ENCODE data around the gene SF3B1. TPM values are rescaled to one million over a fixed set of nuclear protein-coding genes. Genes with fewer than 3 reads are reported as not detected.

The SF3B1 gene
- total RNA-seq, 1 donor from 2014 or later, result 284 TPM

DNA sequence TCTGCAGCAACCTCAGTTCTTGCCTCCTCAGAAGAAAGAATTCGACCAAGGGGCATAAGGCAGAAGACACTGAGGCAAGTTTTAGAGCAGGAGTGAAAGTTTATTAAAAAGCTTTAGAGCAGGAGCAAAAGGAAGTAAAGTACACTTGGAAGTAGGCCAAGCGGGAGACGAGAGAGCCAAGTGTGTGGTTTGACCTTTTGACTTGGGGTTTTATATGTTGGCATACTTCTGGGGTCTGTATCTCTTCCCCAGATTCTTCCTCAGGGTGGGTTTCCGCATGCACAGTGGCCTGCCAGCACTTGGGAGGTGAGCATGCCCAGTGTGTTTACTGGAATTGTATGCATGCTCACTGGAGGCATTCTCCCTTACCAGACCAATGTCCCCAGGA, 64.9 kb downstream of the SF3B1 start:
- Mint-ChIP-seq H3K27me3 (ENCODE audit: low read depth) (no peaks in the 10 kb centered on the region), H3K9me3 (no peaks in the 10 kb centered on the region), H3K4me1 (ENCODE audit: low read depth) (peaks cover 9% of the 10 kb centered on the region), H3K4me3 (ENCODE audit: low read depth) (no peak overlapping the region), H3K36me3 (ENCODE audit: low read depth) (no peaks in the 10 kb centered on the region), H3K27ac (no peak overlapping the region)
- intact Hi-C loops (cut with micrococcal nuclease), result no loop called here
- no peak for DNase-seq (ENCODE audit: low spot score)

DNA sequence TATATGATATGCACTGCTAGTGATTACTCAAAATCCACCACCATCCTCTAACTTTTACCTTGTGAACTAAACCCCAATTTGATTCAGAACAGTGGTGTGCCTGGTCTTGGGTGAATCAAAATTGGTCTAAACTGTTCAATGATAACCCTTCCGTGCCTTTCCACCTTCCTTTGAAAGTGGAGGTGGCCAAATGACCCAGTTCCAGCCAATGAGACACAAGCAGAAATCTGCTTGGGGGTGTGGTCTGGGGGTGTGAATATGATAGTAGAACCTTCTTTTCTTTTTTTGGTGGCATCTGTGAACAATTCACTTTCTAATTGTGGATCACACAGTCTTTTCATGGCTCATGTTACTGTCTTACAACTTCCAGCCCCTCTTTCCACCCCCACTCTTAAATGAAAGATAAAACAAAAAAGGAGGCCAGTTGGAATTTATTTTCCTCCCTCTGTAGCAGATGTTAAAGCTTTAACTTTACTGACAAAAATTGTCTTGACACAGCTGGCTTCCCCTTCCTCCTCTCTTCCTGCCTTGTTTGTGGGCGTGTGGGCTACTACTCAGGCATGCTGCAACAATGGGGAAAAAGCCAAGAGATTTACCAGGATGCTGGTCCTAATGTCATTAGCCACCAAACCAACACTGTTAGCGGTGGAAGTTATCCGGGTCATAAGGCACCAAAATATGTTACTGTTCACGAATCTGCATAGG, 65.4 kb downstream of the SF3B1 start:
- Mint-ChIP-seq H3K9me3 (no peaks in the 10 kb centered on the region), H3K27ac (no peak overlapping the region), H3K27me3 (ENCODE audit: low read depth) (no peaks in the 10 kb centered on the region), H3K4me3 (ENCODE audit: low read depth) (no peak overlapping the region), H3K36me3 (ENCODE audit: low read depth) (no peaks in the 10 kb centered on the region), H3K4me1 (ENCODE audit: low read depth) (peaks cover 9% of the 10 kb centered on the region)
- intact Hi-C loops (cut with micrococcal nuclease), result no loop called here
- DNase-seq (ENCODE audit: low spot score), result no peak

DNA sequence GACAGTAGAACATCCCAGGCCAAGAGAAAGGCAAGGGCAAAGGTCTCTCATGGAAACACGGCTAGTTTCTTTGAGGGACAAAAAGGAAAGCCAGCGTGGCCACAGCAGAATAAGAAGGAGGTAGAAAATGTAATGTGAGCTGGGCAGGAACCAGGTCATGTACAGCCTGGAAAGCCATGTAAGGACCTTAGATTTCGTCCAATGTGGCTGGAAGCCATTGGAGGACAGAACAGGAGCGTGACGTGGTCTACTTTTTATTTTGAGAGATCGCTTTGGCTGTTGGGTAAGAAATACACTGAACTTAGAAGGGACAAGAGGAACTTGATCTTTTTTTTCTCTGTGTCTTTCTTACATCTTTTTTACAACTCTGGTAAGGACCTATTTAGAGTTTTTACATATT, 66.4 kb downstream of the SF3B1 start:
- no peak for DNase-seq (ENCODE audit: low spot score)
- H3K4me3 Mint-ChIP-seq (ENCODE audit: low read depth), result no peak overlapping the region
- intact Hi-C loops (cut with micrococcal nuclease), result no loop called here
- H3K36me3 Mint-ChIP-seq (ENCODE audit: low read depth), result no peaks in the 10 kb centered on the region
- H3K27me3 Mint-ChIP-seq (ENCODE audit: low read depth), result no peaks in the 10 kb centered on the region
- peaks cover 9% of the 10 kb centered on the region for H3K4me1 Mint-ChIP-seq (ENCODE audit: low read depth)
- no peaks in the 10 kb centered on the region for H3K9me3 Mint-ChIP-seq
- no peak overlapping the region for H3K27ac Mint-ChIP-seq

DNA sequence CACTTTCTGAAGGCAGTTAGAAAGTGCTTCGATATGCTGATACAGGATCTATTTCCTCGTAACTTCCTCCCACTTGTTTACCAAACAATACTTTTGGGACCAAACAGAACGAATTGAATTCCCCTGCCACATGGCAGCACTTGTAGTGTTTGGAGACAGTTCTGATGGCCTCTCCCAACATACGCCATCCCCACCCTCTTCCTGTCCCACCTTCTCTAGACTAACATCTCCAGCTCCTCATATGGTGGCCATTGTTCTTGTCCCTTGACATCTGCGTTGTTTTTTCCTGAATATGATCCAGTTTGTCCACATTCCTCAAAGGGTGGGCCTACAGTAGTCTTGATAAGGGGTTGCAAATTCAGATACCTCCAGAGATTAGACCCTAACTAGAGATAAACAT, 70.8 kb downstream of the SF3B1 start:
- DNase-seq (ENCODE audit: low spot score), result no peak
- peaks cover 2% of the 10 kb centered on the region for H3K36me3 Mint-ChIP-seq (ENCODE audit: low read depth)
- no peak overlapping the region for H3K27ac Mint-ChIP-seq
- peaks cover 8% of the 10 kb centered on the region for H3K9me3 Mint-ChIP-seq
- no peak overlapping the region for H3K4me3 Mint-ChIP-seq (ENCODE audit: low read depth)
- H3K4me1 Mint-ChIP-seq (ENCODE audit: low read depth), result peaks cover 11% of the 10 kb centered on the region
- H3K27me3 Mint-ChIP-seq (ENCODE audit: low read depth), result no peaks in the 10 kb centered on the region
- intact Hi-C loops (cut with micrococcal nuclease), result loop anchor here (5.0 kb wide), 1 partner anchor 37 kb away; no protein-coding TSS in a partner anchor

DNA sequence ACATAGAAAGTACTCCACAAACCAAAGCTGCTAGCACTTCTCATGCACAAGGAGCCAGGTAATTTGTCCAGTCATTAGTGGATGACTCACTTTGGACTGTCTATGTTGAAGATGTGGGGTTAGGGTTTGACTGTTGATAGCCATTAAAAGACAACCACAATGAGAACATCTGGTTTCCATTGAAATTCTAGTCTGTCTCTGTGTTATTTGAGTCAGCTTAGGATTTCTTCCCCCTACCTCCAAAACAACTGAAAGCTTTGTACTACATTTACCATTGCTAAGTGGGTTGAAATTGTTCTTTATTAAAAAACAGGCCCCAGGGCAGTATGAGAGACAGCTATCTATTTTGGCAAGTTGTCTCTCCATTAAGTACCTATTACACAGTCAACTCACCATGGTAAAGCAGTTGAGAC, 74.1 kb downstream of the SF3B1 start:
- H3K9me3 Mint-ChIP-seq, result peaks cover 8% of the 10 kb centered on the region
- no peak overlapping the region for H3K4me3 Mint-ChIP-seq (ENCODE audit: low read depth)
- H3K27ac Mint-ChIP-seq, result no peak overlapping the region
- intact Hi-C loops (cut with micrococcal nuclease), result loop anchor here (5.0 kb wide), 1 partner anchor 33 kb away; no protein-coding TSS in a partner anchor
- peaks cover 3% of the 10 kb centered on the region for H3K36me3 Mint-ChIP-seq (ENCODE audit: low read depth)
- no peaks in the 10 kb centered on the region for H3K27me3 Mint-ChIP-seq (ENCODE audit: low read depth)
- no peak for DNase-seq (ENCODE audit: low spot score)
- H3K4me1 Mint-ChIP-seq (ENCODE audit: low read depth), result peaks cover 23% of the 10 kb centered on the region

DNA sequence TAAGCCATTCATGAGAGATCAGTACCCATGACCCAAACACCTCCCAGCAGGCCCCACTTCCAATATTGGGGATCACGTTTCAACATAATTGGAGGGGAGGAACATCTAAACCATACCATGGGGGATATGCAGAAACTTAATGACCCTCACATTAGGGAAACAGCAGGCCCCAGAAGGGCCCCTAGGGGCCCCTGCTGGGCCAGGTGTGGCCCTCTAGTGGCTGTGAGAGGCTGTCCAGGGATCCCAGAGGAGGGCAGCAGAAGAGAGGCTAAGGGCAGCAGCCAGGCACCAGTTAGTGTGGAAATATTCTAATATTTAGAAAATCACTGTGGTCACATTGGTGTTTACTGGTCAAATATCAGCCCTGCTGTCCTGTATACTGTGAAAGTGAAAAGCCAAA, 75.0 kb downstream of the SF3B1 start:
- intact Hi-C loops (cut with micrococcal nuclease), result loop anchor here (5.0 kb wide), 1 partner anchor 33 kb away; no protein-coding TSS in a partner anchor
- H3K4me1 Mint-ChIP-seq (ENCODE audit: low read depth), result peaks cover 23% of the 10 kb centered on the region
- H3K27me3 Mint-ChIP-seq (ENCODE audit: low read depth), result no peaks in the 10 kb centered on the region
- peaks cover 8% of the 10 kb centered on the region for H3K9me3 Mint-ChIP-seq
- H3K36me3 Mint-ChIP-seq (ENCODE audit: low read depth), result peaks cover 3% of the 10 kb centered on the region
- H3K4me3 Mint-ChIP-seq (ENCODE audit: low read depth), result no peak overlapping the region
- DNase-seq (ENCODE audit: low spot score), result no peak
- no peak overlapping the region for H3K27ac Mint-ChIP-seq

DNA sequence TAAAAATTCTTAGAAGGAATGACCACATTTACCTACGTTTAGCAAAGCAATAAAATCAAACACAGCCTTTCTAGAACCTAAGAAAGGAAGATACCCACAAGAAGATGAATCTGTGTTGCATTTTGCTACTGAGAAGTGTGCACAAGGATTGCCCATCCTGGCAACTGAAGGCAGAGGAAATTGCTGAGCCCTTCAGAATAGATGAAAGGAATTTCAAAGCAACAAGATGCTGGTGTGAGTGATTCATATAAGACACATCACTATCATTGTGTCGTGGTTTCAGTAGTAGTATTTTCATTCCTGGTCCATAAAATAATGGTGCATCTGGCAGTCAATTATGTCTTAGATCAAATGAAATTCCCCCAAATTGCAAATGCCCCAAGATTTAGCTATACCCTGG, 75.9 kb downstream of the SF3B1 start:
- Mint-ChIP-seq H3K4me3 (ENCODE audit: low read depth) (no peak overlapping the region), H3K27me3 (ENCODE audit: low read depth) (no peaks in the 10 kb centered on the region), H3K9me3 (peaks cover 8% of the 10 kb centered on the region), H3K36me3 (ENCODE audit: low read depth) (peaks cover 3% of the 10 kb centered on the region), H3K4me1 (ENCODE audit: low read depth) (peaks cover 23% of the 10 kb centered on the region), H3K27ac (peak overlapping the region; percentile 1)
- intact Hi-C loops (cut with micrococcal nuclease), result no loop called here
- DNase-seq (ENCODE audit: low spot score), result no peak

DNA sequence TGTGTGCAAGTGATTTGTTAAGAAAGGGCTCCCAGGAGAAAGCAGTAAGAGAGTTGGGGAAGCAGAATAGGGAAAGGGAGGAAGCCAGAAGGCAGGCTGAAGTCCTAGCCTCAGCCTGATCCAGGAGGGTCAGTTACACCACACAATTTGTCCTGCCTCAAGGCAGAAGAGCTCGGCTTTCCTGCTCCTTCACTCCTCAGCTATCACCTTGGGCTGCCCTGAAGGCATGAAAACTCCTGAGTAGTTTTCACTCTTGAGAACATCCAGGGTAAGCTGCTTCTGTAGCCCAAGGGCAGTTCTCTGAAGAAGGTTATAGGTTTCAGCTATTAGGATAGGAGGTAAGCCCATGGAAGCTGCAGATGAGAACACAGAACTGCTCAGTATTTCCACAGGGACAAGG, 76.8 kb downstream of the SF3B1 start:
- no peak overlapping the region for H3K4me3 Mint-ChIP-seq (ENCODE audit: low read depth)
- intact Hi-C loops (cut with micrococcal nuclease), result no loop called here
- peaks cover 3% of the 10 kb centered on the region for H3K36me3 Mint-ChIP-seq (ENCODE audit: low read depth)
- peaks cover 25% of the 10 kb centered on the region for H3K4me1 Mint-ChIP-seq (ENCODE audit: low read depth)
- no peaks in the 10 kb centered on the region for H3K27me3 Mint-ChIP-seq (ENCODE audit: low read depth)
- no peak overlapping the region for H3K27ac Mint-ChIP-seq
- H3K9me3 Mint-ChIP-seq, result peaks cover 8% of the 10 kb centered on the region
- no peak for DNase-seq (ENCODE audit: low spot score)

DNA sequence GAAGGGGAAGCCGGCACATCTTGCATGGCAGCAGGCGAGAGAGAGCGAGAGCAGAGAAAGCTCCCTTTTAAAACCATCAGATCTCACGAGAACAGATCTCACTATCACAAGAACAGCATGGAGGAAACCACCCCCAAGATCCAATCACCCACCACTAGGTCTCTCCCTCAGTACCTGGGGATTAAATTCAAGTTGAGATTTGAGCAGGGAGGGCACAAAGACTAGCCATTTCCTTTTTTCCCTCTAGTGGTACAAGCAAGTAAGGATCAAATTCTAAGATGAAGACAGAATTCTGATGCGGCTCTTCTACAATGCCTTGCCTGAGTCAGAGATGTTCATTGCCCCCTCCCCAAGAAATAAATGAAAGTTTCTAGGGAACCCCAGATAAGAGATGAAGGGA, 78.7 kb downstream of the SF3B1 start:
- no peak for DNase-seq (ENCODE audit: low spot score)
- Mint-ChIP-seq H3K4me1 (ENCODE audit: low read depth) (peaks cover 24% of the 10 kb centered on the region), H3K36me3 (ENCODE audit: low read depth) (peaks cover 3% of the 10 kb centered on the region), H3K9me3 (peaks cover 8% of the 10 kb centered on the region), H3K27ac (peak overlapping the region; percentile 11), H3K27me3 (ENCODE audit: low read depth) (no peaks in the 10 kb centered on the region), H3K4me3 (ENCODE audit: low read depth) (peak overlapping the region; percentile 3)
- intact Hi-C loops (cut with micrococcal nuclease), result no loop called here

DNA sequence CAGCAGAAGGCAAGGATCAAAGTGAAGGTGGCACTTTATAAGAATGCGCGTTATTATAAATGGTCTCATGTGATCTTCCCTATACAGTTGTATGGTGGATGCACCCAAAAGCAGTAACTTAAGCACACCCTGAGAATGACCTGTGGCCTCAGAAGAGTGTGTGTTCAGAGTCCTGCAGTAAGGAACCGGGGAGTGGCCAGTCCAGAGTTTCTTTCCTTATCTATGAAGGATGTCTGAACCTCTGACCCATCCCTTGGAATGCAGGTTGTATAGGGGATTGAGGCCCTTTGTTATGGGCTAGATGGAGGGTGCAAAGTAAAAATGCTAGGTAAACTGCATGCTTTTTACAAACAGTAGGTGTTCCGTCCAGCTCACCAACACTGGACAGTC, 80.7 kb downstream of the SF3B1 start:
- Mint-ChIP-seq H3K36me3 (ENCODE audit: low read depth) (peaks cover 2% of the 10 kb centered on the region), H3K4me1 (ENCODE audit: low read depth) (peaks cover 17% of the 10 kb centered on the region), H3K9me3 (peaks cover 2% of the 10 kb centered on the region), H3K27ac (no peak overlapping the region), H3K4me3 (ENCODE audit: low read depth) (no peak overlapping the region), H3K27me3 (ENCODE audit: low read depth) (no peaks in the 10 kb centered on the region)
- DNase-seq (ENCODE audit: low spot score), result no peak
- intact Hi-C loops (cut with micrococcal nuclease), result no loop called here

DNA sequence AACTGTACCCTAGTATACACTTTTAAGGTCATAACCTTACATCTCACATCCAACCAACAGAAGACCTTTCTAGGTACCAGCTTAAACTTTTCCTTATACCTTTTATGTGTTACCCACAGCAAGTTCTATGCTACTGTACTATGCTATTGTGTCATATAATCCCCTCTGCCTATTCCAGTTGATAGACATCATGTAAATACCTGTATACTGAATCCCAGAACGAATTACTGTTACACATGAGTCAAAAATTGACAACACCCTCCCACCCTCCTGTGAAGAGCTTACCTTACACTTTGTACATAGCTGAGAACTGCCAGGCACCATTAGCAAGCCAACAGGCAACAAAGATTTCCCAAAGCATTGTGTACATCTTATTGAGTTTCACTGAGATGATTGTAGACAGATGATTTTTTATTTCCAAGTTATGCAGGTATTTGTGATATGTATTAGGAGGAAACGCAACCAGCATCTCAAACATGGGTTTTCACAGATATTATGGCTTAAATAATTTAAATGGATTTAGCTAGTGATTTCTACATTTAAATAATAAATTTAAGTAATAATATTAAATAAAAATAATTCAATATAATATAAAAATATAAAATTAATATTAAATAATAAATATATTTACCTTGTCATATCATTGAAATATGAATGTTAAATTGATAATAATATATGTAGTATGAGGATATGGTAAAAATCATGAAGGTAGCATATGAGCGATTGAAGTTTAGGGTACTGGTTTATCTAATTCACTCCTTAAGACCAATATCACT, 81.2 kb downstream of the SF3B1 start:
- intact Hi-C loops (cut with micrococcal nuclease), result no loop called here
- DNase-seq (ENCODE audit: low spot score), result no peak
- Mint-ChIP-seq H3K4me3 (ENCODE audit: low read depth) (no peak overlapping the region), H3K27ac (no peak overlapping the region), H3K9me3 (no peaks in the 10 kb centered on the region), H3K27me3 (ENCODE audit: low read depth) (no peaks in the 10 kb centered on the region), H3K36me3 (ENCODE audit: low read depth) (no peaks in the 10 kb centered on the region), H3K4me1 (ENCODE audit: low read depth) (peaks cover 11% of the 10 kb centered on the region)

DNA sequence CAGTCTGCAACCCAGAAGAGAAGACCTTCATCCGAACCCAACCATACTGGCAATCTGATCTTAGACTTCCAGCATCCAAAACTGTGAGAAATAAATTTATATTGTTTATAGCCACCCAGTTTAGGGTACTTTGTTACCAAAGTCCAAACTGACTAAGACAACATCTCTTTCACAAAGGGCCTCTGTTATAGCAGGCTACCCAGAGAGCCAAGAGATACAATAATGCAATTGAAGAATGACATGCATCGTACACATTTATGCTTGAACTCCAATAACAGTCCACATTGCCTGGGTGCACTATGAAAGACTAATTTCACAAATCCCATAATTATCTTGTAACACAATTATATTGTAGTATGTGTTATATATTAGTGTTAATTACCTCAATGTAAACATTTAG, 85.1 kb downstream of the SF3B1 start:
- Mint-ChIP-seq H3K27me3 (ENCODE audit: low read depth) (no peaks in the 10 kb centered on the region), H3K36me3 (ENCODE audit: low read depth) (no peaks in the 10 kb centered on the region), H3K9me3 (no peaks in the 10 kb centered on the region), H3K4me3 (ENCODE audit: low read depth) (no peak overlapping the region), H3K27ac (no peak overlapping the region), H3K4me1 (ENCODE audit: low read depth) (peaks cover 6% of the 10 kb centered on the region)
- intact Hi-C loops (cut with micrococcal nuclease), result no loop called here
- no peak for DNase-seq (ENCODE audit: low spot score)

DNA sequence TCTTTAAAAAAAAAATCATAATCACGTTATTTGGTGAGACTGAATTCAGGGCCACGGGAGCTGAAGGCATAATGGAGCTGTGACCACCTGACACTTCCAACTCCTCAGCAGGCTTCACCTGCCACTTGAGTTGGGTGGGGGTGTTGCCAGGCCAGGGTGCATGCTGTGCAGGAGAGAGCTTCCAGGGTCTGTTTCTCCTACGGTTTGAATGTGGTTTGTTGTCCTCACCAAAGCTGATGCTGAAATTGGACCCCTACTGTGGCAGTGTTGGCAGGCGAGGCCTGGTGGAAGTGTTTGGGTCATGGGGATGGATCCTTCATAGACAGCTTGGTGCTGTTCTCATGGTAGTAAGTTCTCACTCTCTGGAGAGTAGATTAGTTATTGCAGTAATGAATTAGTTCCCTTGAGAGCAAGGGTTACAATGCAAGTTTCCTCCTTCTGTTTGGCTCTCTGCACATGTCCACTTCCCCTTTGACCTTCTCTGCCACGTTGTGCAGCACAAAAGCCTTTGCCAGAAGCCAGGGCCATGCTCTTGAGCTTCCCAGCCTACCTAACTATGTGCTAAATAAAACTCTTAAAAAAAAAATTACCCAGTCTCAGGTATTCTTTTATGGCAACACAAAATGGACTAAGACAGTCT, 86.0 kb downstream of the SF3B1 start:
- no peak for DNase-seq (ENCODE audit: low spot score)
- Mint-ChIP-seq H3K4me3 (ENCODE audit: low read depth) (no peak overlapping the region), H3K36me3 (ENCODE audit: low read depth) (no peaks in the 10 kb centered on the region), H3K27me3 (ENCODE audit: low read depth) (no peaks in the 10 kb centered on the region), H3K27ac (no peak overlapping the region), H3K4me1 (ENCODE audit: low read depth) (peaks cover 6% of the 10 kb centered on the region), H3K9me3 (no peaks in the 10 kb centered on the region)
- intact Hi-C loops (cut with micrococcal nuclease), result no loop called here

Data from activated T-helper 2 cell treated with anti-CD3 and anti-CD28 coated beads, Interferon-gamma antibody, Interleukin-2, Interleukin-4, amounts not matched to agents 10 μg/mL and 5 μg/mL and 100 μg/mL, durations not matched to agents 14 hours and 24 hours and 36 hours (primary cell).